Posterior vena cava (tissue), 2 donors: Measurements from ENCODE around the gene HOXA5. TPM values are rescaled to one million over a fixed set of nuclear protein-coding genes. Genes with fewer than 3 reads are reported as not detected.

Experiments used
- DNase-seq: peaks from one replicate; pipeline ENCODE4 v3.0.0-alpha.2; 2020; ENCODE audit warnings: low spot score
- intact Hi-C, 2 donors: fragments of 100-400 bp; cut with DNase I; formaldehyde crosslinking; loops; one replicate each; pipeline versions ENCODE4 v1.14.1 to v1.14.2; 2022 to 2023
- total RNA-seq, 2 donors: library from RNA; stranded (reverse); fragmentation: NEBNext Ultra II Directional; extraction: Animal tissue kit (Norgen Biotek cat#: 25700); gene quantifications; one replicate each; pipeline ENCODE4 v1.2.1, GENCODE V29; 2021
- donor health status: DM: yes; HTN: yes; CAD: no.
- donor health status: DM: yes; HTN: yes; CAD: no.

HOXA5 gene
- total RNA-seq, 2 donors from 2014 or later: 11.3 to 17.6 TPM

- intact Hi-C loops: no loop called here
- DNase-seq: no peak
Measured at GRCh38 chr7:27145165-27145913, 1.9 kb upstream of the HOXA5 start.

GRCh38 chr7:27144781-27145164 is 1.3 kb upstream of the HOXA5 start:
- DNase-seq: no peak
- intact Hi-C loops: loop anchor here in 1 of 2 donors (1.0 kb wide), 1 partner anchor 460 kb away; no protein-coding TSS in a partner anchor

- intact Hi-C loops: loop anchor here in 1 of 2 donors (1.0 kb wide), 1 partner anchor 460 kb away; no protein-coding TSS in a partner anchor
- no peak for DNase-seq
Measured at GRCh38 chr7:27143950-27144780, 684 bp upstream of the HOXA5 start.

DNA sequence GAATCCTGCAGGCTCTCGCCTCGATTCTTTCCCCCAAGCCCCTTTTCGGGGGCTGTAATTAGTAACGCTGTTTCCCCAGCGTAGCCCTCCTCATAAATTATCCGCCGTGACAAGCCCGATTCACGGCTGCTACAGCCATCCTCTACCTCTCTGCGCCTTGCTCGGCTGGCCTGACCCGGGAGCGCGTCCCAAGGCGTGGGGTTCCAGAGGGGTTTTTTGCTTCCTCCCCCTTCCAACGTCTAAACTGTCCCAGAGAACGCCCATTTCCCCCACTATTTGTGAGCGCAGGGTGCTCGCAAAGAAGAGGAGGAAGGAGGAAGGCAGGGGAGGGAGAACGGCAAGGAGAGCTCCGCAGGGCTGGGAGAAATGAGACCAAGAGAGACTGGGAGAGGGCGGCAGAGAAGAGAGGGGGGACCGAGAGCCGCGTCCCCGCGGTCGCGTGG is 880 bp downstream of the HOXA5 start:
- no peak for DNase-seq
- intact Hi-C loops: no loop called here

DNA sequence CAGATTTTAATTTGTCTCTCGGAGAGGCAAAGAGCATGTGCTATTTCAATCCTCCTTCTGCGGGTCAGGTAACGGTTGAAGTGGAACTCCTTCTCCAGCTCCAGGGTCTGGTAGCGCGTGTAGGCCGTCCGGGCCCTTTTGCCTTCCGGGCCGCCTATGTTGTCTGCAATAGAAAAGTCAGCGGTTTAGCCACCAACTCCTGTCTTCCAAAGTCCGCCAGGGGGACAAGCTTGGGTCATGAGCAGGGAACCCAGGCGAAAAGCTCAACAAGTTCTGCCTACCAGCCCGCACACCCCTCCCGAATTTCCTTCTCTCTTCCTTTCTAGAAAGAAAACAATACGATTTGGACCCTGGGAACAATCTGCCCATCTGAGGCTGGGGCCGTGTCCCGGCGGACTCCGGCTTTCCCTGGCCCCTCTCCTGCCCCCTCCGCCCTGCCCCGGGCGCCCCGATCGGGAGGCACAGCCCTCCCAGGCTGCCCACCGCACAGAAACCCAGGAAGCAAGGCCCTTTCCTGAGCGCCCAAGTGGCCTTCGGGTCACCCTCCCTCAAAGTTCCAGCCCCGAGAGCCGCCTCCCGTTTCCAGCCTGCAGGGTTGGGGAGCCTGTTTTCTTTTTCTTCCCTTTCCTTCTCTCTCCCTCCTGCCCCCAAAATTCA is 1.4 kb downstream of the HOXA5 start:
- DNase-seq: no peak
- intact Hi-C loops: no loop called here

DNA sequence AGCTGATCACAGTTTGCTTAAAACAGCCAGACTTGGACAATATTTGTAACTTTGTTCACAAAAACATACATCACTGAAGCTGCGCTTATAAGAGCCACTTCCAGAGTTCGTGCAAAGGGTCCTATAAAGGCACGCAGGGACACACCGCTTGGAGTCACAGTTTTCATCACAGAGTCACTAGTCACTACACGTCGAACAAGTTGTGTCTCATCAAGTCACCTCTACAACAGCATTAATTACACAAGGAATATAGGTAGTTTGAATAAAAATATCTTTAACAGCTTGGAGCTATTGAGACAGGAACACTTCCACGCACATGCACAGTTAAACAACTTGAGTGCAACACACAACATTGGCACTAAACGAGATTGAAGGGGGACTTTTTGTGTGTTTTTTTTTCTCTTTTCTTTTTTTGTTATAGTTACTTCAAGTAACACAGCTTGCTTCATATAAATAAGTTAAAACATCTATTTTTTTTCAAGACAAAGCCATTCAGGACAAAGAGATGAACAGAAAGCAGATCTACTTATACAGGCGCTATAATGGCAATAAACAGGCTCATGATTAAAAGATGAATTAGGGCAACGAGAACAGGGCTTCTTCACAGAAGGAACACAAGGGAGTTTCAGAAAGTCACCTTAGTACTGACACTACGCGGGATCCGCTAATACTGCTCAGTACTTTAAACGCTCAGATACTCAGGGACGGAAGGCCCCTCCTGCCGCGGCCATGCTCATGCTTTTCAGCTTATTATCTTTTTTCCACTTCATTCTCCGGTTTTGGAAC is 2.2 kb downstream of the HOXA5 start:
- intact Hi-C loops: no loop called here

GRCh38 chr7:27140126-27140857 is 3.2 kb downstream of the HOXA5 start:
- DNase-seq: no peak
- intact Hi-C loops: no loop called here

More for the DNA sequence above, 2.2 kb downstream of the HOXA5 start:
- no peak for DNase-seq

- intact Hi-C loops: no loop called here
- no peak for DNase-seq
Measured at GRCh38 chr7:27139334-27140125, 4.0 kb downstream of the HOXA5 start.

- intact Hi-C loops: no loop called here
- no peak for DNase-seq
Measured at GRCh38 chr7:27138985-27139333, 4.5 kb downstream of the HOXA5 start.

GRCh38 chr7:27138472-27138871 is 5.0 kb downstream of the HOXA5 start:
- no peak for DNase-seq
- intact Hi-C loops: no loop called here

GRCh38 chr7:27137640-27138315 is 5.7 kb downstream of the HOXA5 start:
- intact Hi-C loops: no loop called here
- DNase-seq: no peak

DNA sequence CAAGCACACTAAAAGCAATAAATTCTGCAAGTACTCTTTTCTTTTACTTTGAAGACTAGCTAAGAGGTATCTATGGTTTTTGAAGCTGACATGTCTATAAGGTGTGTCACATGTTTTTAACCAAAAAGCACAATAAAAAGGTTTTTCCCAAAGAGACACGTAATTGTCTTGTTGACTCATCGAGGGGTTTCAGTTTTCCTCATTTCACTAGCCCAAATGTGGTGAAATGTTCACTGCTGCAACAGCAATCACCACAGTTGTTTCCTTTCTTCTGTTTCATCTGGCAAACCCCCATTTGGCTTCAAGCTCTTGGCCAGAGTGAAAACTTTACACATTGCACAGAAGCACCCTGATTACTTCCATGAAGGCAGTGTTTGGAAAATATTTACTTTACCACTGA is 9.1 kb downstream of the HOXA5 start:
- DNase-seq: no peak
- intact Hi-C loops: no loop called here

GRCh38 chr7:27133409-27134231 is 9.9 kb downstream of the HOXA5 start:
- no peak for DNase-seq
- intact Hi-C loops: no loop called here

DNA sequence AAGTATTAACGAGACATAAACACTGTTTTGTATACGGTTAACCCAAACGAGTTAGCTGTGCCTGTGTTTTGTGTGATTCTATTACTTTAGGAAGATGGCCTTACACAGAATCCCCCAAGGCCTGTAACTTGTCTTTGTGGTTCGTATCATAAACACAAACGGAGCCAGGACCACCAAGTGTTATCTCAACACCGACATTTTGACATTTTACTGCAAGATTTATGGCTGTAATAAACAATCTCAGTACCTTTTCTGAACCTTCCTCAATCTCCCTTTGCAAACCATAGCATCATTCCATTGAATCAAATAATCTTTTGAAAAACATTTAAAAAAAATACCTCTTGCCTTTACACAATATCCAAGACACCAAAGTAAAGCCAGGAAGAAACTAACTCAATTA is 10.5 kb downstream of the HOXA5 start:
- no peak for DNase-seq
- intact Hi-C loops: no loop called here

DNA sequence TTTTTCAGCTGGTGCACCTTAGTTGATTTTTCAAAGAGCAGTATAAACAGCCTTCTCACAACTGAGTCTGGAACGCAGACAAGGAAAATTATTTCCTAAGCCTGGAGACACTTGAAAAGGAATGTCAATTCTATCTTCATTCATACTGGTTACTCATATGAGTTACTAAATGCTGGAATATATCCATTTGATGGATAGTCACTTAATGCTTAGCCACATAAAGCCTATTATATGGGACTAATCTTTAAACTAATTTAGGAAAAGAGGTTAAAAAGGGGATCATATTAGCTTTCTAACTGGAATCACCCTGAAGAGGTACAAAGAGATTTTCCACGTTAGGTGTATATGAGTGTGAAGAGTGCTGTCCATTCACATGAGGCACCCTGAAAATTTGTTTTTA is 11.3 kb downstream of the HOXA5 start:
- no peak for DNase-seq
- intact Hi-C loops: no loop called here

DNA sequence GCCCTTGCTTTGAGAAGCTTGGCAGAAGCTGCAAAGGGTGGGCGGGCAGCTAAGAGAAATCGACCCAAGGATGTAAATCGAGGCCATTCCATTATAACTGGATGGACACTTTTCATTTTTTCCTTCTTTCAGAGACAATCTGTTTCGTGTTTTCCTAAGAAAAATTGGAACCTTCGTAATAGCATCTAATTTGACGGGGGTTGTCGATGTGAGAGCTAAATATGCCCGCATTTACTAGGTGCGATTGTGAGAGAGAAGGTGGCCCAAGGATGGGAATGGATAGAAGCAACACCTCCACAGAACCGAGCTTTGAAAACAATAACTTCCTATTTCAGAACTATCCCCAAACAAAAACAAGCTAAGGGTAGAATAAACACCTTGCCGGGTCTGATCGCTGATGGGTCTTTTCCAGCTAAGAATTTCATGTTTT is 12.1 kb downstream of the HOXA5 start:
- intact Hi-C loops: no loop called here
- no peak for DNase-seq
